HepG2 (cell line): ENCODE results near the gene C20orf204. TPM values are rescaled to one million over a fixed set of nuclear protein-coding genes. Genes with fewer than 3 reads are reported as not detected.
A peak's percentile ranks its signal among the peaks of the same experiment; 100 is the strongest.

Experiments
- BRD4 ChIP-seq: sonication (generic); formaldehyde crosslinking; IDR thresholded peaks from 2 replicates; pipeline ENCODE4 v1.4.0; 2020; ENCODE audit warnings: missing genetic modification reagents
- CBX2 ChIP-seq, 2 experiments: fragments of 200-600 bp in 1 of 2; sonication (generic); formaldehyde crosslinking in 1 of 2; IDR thresholded peaks; 2 replicates each; pipeline versions ENCODE4 v1.7.0 to v1.8.1; 2018 to 2022; ENCODE audit warnings: low read depth in 2 of 2, low read length in 1 of 2, mild to moderate bottlenecking in 1 of 2, missing genetic modification reagents in 1 of 2
- HDAC2 ChIP-seq: sonication (generic); formaldehyde crosslinking; IDR thresholded peaks from 2 replicates; pipeline ENCODE4 v1.4.0; 2020; ENCODE audit warnings: missing genetic modification reagents
- HMG20A ChIP-seq: IDR thresholded peaks from 2 replicates; pipeline ENCODE4 v1.6.1; 2016; ENCODE audit warnings: borderline replicate concordance
- IKZF4 ChIP-seq: sonication (generic); formaldehyde crosslinking; IDR thresholded peaks from 2 replicates; pipeline ENCODE4 v1.5.1; 2020; ENCODE audit warnings: borderline replicate concordance, mild to moderate bottlenecking, low read depth, missing genetic modification reagents; ENCODE audit errors: not compliant biosample characterization
- KDM3A ChIP-seq: IDR thresholded peaks from 2 replicates; pipeline ENCODE4 v1.6.1; 2018; ENCODE audit warnings: low read depth, missing compliant biosample characterization
- MED1 ChIP-seq: sonication (generic); formaldehyde crosslinking; IDR thresholded peaks from 2 replicates; pipeline ENCODE4 v1.4.0; 2020; ENCODE audit warnings: missing genetic modification reagents
- NBN ChIP-seq: fragments of 450-650 bp; conservative IDR thresholded peaks from 2 replicates; pipeline ENCODE4 v1.6.1; 2017
- RFX3 ChIP-seq: IDR thresholded peaks from 2 replicates; pipeline ENCODE4 v1.6.1; 2016; ENCODE audit warnings: missing biosample characterization, missing genetic modification reagents
- RORA ChIP-seq: sonication (generic); formaldehyde crosslinking; IDR thresholded peaks from 2 replicates; pipeline ENCODE4 v1.5.0; 2020; ENCODE audit warnings: mild to moderate bottlenecking, missing genetic modification reagents, moderate library complexity
- SAP130 ChIP-seq: IDR thresholded peaks from 2 replicates; pipeline ENCODE4 v1.6.1; 2016; ENCODE audit warnings: low read depth
- TMF1 ChIP-seq: sonication (generic); formaldehyde crosslinking; IDR thresholded peaks from 2 replicates; pipeline ENCODE4 v1.8.1; 2022; ENCODE audit warnings: low read depth, missing genetic modification reagents
- ZNF256 ChIP-seq: sonication (generic); formaldehyde crosslinking; conservative IDR thresholded peaks from 2 replicates; pipeline ENCODE4 v1.4.0; 2020; ENCODE audit warnings: missing genetic modification reagents
- ZNF263 ChIP-seq: sonication (generic); formaldehyde crosslinking; IDR thresholded peaks from 2 replicates; pipeline ENCODE4 v1.4.0; 2020; ENCODE audit warnings: missing genetic modification reagents
- ZNF331 ChIP-seq: sonication (generic); formaldehyde crosslinking; IDR thresholded peaks from 2 replicates; pipeline ENCODE4 v1.4.0; 2020; ENCODE audit warnings: missing genetic modification reagents
- ZNF33B ChIP-seq: sonication (generic); formaldehyde crosslinking; IDR thresholded peaks from 2 replicates; pipeline ENCODE4 v1.5.1; 2020; ENCODE audit warnings: mild to moderate bottlenecking, missing genetic modification reagents
- ZNF614 ChIP-seq: IDR thresholded peaks from 2 replicates; pipeline ENCODE4 v1.6.1; 2018; ENCODE audit warnings: missing biosample characterization, missing genetic modification reagents, inconsistent platforms, borderline replicate concordance
- ZNF615 ChIP-seq: sonication (generic); formaldehyde crosslinking; IDR thresholded peaks from 2 replicates; pipeline ENCODE4 v1.5.0; 2020; ENCODE audit warnings: mild to moderate bottlenecking, missing genetic modification reagents, borderline replicate concordance
- ZNF644 ChIP-seq: IDR thresholded peaks from 2 replicates; pipeline ENCODE4 v1.6.1; 2016; ENCODE audit warnings: low read depth
- polyA plus RNA-seq, 8 experiments: library from polyadenylated mRNA; depleted of rRNA in 3 of 8; stranded (reverse) in 7 of 8; unstranded in 1 of 8; fragments of >200 nt; fragmentation: Illumina TruSeq in 4 of 8; extraction: Trizol in 4 of 8; gene quantifications; 2 replicates each; pipeline versions ENCODE4 v1.2.1 to v1.2.3, GENCODE V29; 2011 to 2016; ENCODE audit warnings: low read depth in 4 of 8, missing spikeins in 1 of 8, mixed read lengths in 1 of 8; ENCODE audit not compliant: insufficient read depth in 1 of 8
- total RNA-seq, 5 experiments: library from RNA; depleted of rRNA; stranded (reverse); fragments of >200 nt; fragmentation: Illumina TruSeq; extraction: Trizol; gene quantifications; 2 replicates each; pipeline ENCODE4 v1.2.3, GENCODE V29; 2016; ENCODE audit warnings: low read depth in 1 of 5
- TF ChIP-seq, protein P1 (sequence below): sonication (generic); formaldehyde crosslinking; IDR thresholded peaks from 2 replicates; pipeline ENCODE4 v1.4.0; 2020; ENCODE audit warnings: missing genetic modification reagents
- TF ChIP-seq, protein P2 (sequence below): sonication (generic); formaldehyde crosslinking; IDR thresholded peaks from 2 replicates; pipeline ENCODE4 v1.4.0; 2020; ENCODE audit warnings: mild to moderate bottlenecking, low read depth, missing genetic modification reagents
- TF ChIP-seq, protein P3 (sequence below), 2 experiments: sonication (generic) in 1 of 2; formaldehyde crosslinking in 1 of 2; IDR thresholded peaks; 2 replicates each; pipeline versions ENCODE4 v1.4.0 to v1.6.1; 2018 to 2020; ENCODE audit warnings: missing genetic modification reagents in 2 of 2, borderline replicate concordance in 1 of 2, low read depth in 1 of 2, mild to moderate bottlenecking in 1 of 2, missing biosample characterization in 1 of 2
- TF ChIP-seq, protein P4 (sequence below): sonication (generic); formaldehyde crosslinking; conservative IDR thresholded peaks from 2 replicates; pipeline ENCODE4 v1.8.0; 2022; ENCODE audit warnings: missing genetic modification reagents
- TF ChIP-seq, protein P5 (sequence below): IDR thresholded peaks from 2 replicates; pipeline ENCODE4 v1.6.1; 2016; ENCODE audit warnings: low read depth, borderline replicate concordance

The C20orf204 gene
- total and polyA plus RNA-seq, 2 of the 13 experiments (the other 11 are each of a cell fraction or from before 2014, with no cell fraction given): 22.1 to 80.0 TPM

DNA sequence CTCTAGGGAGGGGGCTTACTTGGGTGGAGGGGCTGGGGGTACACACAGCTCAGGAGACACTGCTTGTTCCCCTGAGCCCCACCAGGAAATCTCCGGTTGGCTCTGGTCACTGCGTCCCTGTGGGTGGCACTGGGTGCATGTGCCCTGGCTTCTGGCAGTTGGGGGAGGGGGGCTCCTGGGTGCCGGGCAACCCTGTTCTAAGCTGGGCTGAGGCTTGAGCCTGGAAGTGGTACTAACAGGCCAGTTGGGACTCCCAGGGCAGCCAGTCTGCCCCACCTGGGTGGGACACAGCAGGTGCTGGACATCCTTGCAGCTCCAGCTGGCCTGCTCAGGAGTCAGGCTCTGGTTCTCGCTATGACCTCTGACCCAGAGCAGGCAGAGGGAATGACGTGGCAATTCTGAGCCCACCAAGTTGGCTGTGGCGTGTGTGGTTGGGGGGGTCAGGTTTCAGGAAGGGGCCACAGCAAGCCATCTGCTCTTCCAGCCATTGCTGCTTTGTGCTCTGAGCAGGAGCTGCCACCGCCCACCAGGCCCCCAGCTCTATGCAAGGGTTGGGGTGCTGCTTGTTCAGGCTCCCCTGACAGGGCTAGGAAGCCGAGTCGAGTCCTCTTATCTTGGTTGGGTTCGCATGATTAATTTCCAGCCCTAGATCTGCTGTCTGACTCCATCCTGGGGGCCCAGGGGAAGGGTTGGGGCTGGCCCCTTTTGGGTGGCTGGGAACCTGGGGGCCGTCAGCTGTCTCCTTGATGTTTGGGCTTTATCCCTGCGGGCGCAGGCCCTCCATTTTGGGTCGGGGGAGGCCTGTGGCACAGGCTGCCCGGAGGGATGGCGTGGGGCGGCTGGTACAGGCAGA lies 590 bp downstream of the C20orf204 start (continued):
- TF ChIP-seq NBN: no peak
- TF ChIP-seq, protein P1, sequence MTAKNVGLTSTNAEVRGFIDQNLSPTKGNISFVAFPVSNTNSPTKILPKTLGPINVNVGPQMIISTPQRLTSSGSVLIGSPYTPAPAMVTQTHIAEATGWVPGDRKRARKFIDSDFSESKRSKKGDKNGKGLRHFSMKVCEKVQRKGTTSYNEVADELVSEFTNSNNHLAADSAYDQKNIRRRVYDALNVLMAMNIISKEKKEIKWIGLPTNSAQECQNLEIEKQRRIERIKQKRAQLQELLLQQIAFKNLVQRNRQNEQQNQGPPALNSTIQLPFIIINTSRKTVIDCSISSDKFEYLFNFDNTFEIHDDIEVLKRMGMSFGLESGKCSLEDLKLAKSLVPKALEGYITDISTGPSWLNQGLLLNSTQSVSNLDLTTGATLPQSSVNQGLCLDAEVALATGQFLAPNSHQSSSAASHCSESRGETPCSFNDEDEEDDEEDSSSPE (CRISPR knock-in tag): peak; percentile 31; the same call in 1 of the 2 replicates
- TF ChIP-seq ZNF614: no peak; the same call in 1 of the 2 replicates
- no peak for TF ChIP-seq ZNF615 (CRISPR knock-in tag)
- TF ChIP-seq, protein P2, sequence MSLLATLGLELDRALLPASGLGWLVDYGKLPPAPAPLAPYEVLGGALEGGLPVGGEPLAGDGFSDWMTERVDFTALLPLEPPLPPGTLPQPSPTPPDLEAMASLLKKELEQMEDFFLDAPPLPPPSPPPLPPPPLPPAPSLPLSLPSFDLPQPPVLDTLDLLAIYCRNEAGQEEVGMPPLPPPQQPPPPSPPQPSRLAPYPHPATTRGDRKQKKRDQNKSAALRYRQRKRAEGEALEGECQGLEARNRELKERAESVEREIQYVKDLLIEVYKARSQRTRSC: peak; percentile 22; the same call in 1 of the 2 replicates
- TF ChIP-seq RORA (CRISPR knock-in tag): no peak
- TF ChIP-seq TMF1: no peak
- peak; percentile 52 for TF ChIP-seq HDAC2 (CRISPR knock-in tag)
- 0 out of 2 replicates have a peak, but pooled peaks have one; percentile 20 for TF ChIP-seq ZNF331 (CRISPR knock-in tag)
- TF ChIP-seq KDM3A (CRISPR knock-in tag): 0 out of 2 replicates have a peak, but pooled peaks have one; percentile 10
- TF ChIP-seq SAP130 (CRISPR knock-in tag): peak; percentile 38
- TF ChIP-seq, protein P3, sequence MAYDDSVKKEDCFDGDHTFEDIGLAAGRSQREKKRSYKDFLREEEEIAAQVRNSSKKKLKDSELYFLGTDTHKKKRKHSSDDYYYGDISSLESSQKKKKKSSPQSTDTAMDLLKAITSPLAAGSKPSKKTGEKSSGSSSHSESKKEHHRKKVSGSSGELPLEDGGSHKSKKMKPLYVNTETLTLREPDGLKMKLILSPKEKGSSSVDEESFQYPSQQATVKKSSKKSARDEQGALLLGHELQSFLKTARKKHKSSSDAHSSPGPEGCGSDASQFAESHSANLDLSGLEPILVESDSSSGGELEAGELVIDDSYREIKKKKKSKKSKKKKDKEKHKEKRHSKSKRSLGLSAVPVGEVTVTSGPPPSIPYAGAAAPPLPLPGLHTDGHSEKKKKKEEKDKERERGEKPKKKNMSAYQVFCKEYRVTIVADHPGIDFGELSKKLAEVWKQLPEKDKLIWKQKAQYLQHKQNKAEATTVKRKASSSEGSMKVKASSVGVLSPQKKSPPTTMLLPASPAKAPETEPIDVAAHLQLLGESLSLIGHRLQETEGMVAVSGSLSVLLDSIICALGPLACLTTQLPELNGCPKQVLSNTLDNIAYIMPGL (CRISPR knock-in tag; IDR thresholded peaks at IDR 0.05; ENCODE audit: borderline replicate concordance in 1 of 2, low read depth in 1 of 2): peak; percentile 12; a peak in 2 of 4 replicates
- TF ChIP-seq ZNF644: no peak
- TF ChIP-seq ZNF33B (CRISPR knock-in tag): no peak
- no peak for TF ChIP-seq ZNF256
- no peak for TF ChIP-seq CBX2 (IDR thresholded peaks at IDR 0.05; ENCODE audit: low read depth, low read length)
- TF ChIP-seq CBX2 (CRISPR knock-in tag; IDR thresholded peaks at IDR 0.05; ENCODE audit: low read depth): no peak
- TF ChIP-seq BRD4 (CRISPR knock-in tag): peak; percentile 69
- TF ChIP-seq RFX3 (CRISPR knock-in tag): no peak; the same call in 1 of the 2 replicates
- TF ChIP-seq, protein P4, sequence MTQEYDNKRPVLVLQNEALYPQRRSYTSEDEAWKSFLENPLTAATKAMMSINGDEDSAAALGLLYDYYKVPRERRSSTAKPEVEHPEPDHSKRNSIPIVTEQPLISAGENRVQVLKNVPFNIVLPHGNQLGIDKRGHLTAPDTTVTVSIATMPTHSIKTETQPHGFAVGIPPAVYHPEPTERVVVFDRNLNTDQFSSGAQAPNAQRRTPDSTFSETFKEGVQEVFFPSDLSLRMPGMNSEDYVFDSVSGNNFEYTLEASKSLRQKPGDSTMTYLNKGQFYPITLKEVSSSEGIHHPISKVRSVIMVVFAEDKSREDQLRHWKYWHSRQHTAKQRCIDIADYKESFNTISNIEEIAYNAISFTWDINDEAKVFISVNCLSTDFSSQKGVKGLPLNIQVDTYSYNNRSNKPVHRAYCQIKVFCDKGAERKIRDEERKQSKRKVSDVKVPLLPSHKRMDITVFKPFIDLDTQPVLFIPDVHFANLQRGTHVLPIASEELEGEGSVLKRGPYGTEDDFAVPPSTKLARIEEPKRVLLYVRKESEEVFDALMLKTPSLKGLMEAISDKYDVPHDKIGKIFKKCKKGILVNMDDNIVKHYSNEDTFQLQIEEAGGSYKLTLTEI (CRISPR knock-in tag): no peak
- no peak for TF ChIP-seq IKZF4 (CRISPR knock-in tag)
- TF ChIP-seq, protein P5, sequence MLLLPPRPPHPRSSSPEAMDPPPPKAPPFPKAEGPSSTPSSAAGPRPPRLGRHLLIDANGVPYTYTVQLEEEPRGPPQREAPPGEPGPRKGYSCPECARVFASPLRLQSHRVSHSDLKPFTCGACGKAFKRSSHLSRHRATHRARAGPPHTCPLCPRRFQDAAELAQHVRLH (CRISPR knock-in tag): no peak
- no peak for TF ChIP-seq ZNF263
- TF ChIP-seq HMG20A (CRISPR knock-in tag): no peak
- no peak for TF ChIP-seq MED1 (CRISPR knock-in tag)
